ENCODE data around the gene LCA5L.
"Not testable (repeated sequence)": the region's sequence is repeated elsewhere in the genome, so short reads cannot be mapped to it uniquely, and the experiment has no call there.

Gene LCA5L

GRCh38 chr21:39434950-39435349 lies 10.6 kb downstream of the LCA5L start:
- H3K4me3 ChIP-seq (ENCODE audit: low read depth, low read length), result no peak overlapping the region
- no peak for TF ChIP-seq CTCF (IDR thresholded peaks at IDR 0.05; ENCODE audit: borderline replicate concordance, insufficient read depth, low read depth, low read length)

GRCh38 chr21:39430954-39431353 lies 14.6 kb downstream of the LCA5L start:
- H3K4me3 ChIP-seq (ENCODE audit: low read depth, low read length), result no peak overlapping the region

GRCh38 chr21:39430457-39430856 lies 15.1 kb downstream of the LCA5L start:
- no peak for TF ChIP-seq CTCF (IDR thresholded peaks at IDR 0.05; ENCODE audit: borderline replicate concordance, insufficient read depth, low read depth, low read length)
- no peak overlapping the region for H3K4me3 ChIP-seq (ENCODE audit: low read depth, low read length)

More at GRCh38 chr21:39430954-39431353, 14.6 kb downstream of the LCA5L start:
- no peak for TF ChIP-seq CTCF (IDR thresholded peaks at IDR 0.05; ENCODE audit: borderline replicate concordance, insufficient read depth, low read depth, low read length)

GRCh38 chr21:39430016-39430415 lies 15.6 kb downstream of the LCA5L start:
- no peak for TF ChIP-seq CTCF (IDR thresholded peaks at IDR 0.05; ENCODE audit: borderline replicate concordance, insufficient read depth, low read depth, low read length)
- no peak overlapping the region for H3K4me3 ChIP-seq (ENCODE audit: low read depth, low read length)

GRCh38 chr21:39429445-39429844 lies 16.1 kb downstream of the LCA5L start:
- no peak overlapping the region for H3K4me3 ChIP-seq (ENCODE audit: low read depth, low read length)
- TF ChIP-seq CTCF (IDR thresholded peaks at IDR 0.05; ENCODE audit: borderline replicate concordance, insufficient read depth, low read depth, low read length), result no peak

- no peak for TF ChIP-seq CTCF (IDR thresholded peaks at IDR 0.05; ENCODE audit: borderline replicate concordance, insufficient read depth, low read depth, low read length)
- no peak overlapping the region for H3K4me3 ChIP-seq (ENCODE audit: low read depth, low read length)
Observed at GRCh38 chr21:39422527-39423241, 22.9 kb downstream of the LCA5L start.

GRCh38 chr21:39419204-39419603 lies 26.4 kb downstream of the LCA5L start:
- not testable (repeated sequence) for H3K4me3 ChIP-seq (ENCODE audit: low read depth, low read length)
